ENCODE data around the gene CLIC4.

Gene CLIC4

GRCh38 chr1:24771574-24771973 lies 26.3 kb downstream of the CLIC4 start:
- no peak overlapping the region for H3K27ac ChIP-seq (ENCODE audit: low read length)
- no peaks in the 10 kb centered on the region for H3K27me3 ChIP-seq (ENCODE audit: low read depth, low read length)
- peaks cover 51% of the 10 kb centered on the region for H3K79me2 ChIP-seq (ENCODE audit: low read length)
- H3K4me2 ChIP-seq (ENCODE audit: low read length) = no peak overlapping the region
- peaks cover 33% of the 10 kb centered on the region for H3K4me1 ChIP-seq (ENCODE audit: low read length)
- H3K9me3 ChIP-seq (ENCODE audit: insufficient read depth, low read length) = no peaks in the 10 kb centered on the region
- peaks cover 3% of the 10 kb centered on the region; the same call in 1 of the 2 replicates for H4K20me1 ChIP-seq (ENCODE audit: insufficient read depth, low read length)
- H2AFZ ChIP-seq (ENCODE audit: low read depth, low read length) = no peak overlapping the region
- no peak for TF ChIP-seq CTCF (IDR thresholded peaks at IDR 0.05; ENCODE audit: low read depth, low read length)
- TF ChIP-seq EZH2phosphoT487 (IDR thresholded peaks at IDR 0.05; ENCODE audit: low read depth) = no peak
- no peak overlapping the region for H3K4me3 ChIP-seq (ENCODE audit: low read length)
- H3K36me3 ChIP-seq (replicated peaks; ENCODE audit: low read depth, low read length) = no peaks in the 10 kb centered on the region
- H3K9ac ChIP-seq (ENCODE audit: low read length) = no peak overlapping the region

GRCh38 chr1:24773618-24774017 lies 28.4 kb downstream of the CLIC4 start:
- Histone ChIP-seq H3K4me1 (ENCODE audit: low read length) (peaks cover 26% of the 10 kb centered on the region), H3K9me3 (ENCODE audit: insufficient read depth, low read length) (no peaks in the 10 kb centered on the region), H4K20me1 (ENCODE audit: insufficient read depth, low read length) (peaks cover 12% of the 10 kb centered on the region), H3K79me2 (ENCODE audit: low read length) (peaks cover 48% of the 10 kb centered on the region), H3K36me3 (replicated peaks; ENCODE audit: low read depth, low read length) (no peaks in the 10 kb centered on the region), H2AFZ (ENCODE audit: low read depth, low read length) (no peak overlapping the region), H3K9ac (ENCODE audit: low read length) (no peak overlapping the region), H3K4me2 (ENCODE audit: low read length) (no peak overlapping the region), H3K27me3 (ENCODE audit: low read depth, low read length) (no peaks in the 10 kb centered on the region), H3K27ac (ENCODE audit: low read length) (no peak overlapping the region), H3K4me3 (ENCODE audit: low read length) (no peak overlapping the region)
- TF ChIP-seq EZH2phosphoT487 (IDR thresholded peaks at IDR 0.05; ENCODE audit: low read depth) (no peak), CTCF (IDR thresholded peaks at IDR 0.05; ENCODE audit: low read depth, low read length) (no peak)

GRCh38 chr1:24775348-24775747 lies 30.1 kb downstream of the CLIC4 start:
- Histone ChIP-seq H3K27me3 (ENCODE audit: low read depth, low read length) (no peaks in the 10 kb centered on the region), H3K79me2 (ENCODE audit: low read length) (peaks cover 61% of the 10 kb centered on the region), H3K4me2 (ENCODE audit: low read length) (no peak overlapping the region), H3K4me1 (ENCODE audit: low read length) (peaks cover 9% of the 10 kb centered on the region), H3K27ac (ENCODE audit: low read length) (no peak overlapping the region), H3K4me3 (ENCODE audit: low read length) (no peak overlapping the region), H3K9ac (ENCODE audit: low read length) (no peak overlapping the region), H3K36me3 (replicated peaks; ENCODE audit: low read depth, low read length) (no peaks in the 10 kb centered on the region), H2AFZ (ENCODE audit: low read depth, low read length) (no peak overlapping the region), H4K20me1 (ENCODE audit: insufficient read depth, low read length) (peaks cover 24% of the 10 kb centered on the region), H3K9me3 (ENCODE audit: insufficient read depth, low read length) (no peaks in the 10 kb centered on the region)
- TF ChIP-seq EZH2phosphoT487 (IDR thresholded peaks at IDR 0.05; ENCODE audit: low read depth) (no peak), CTCF (IDR thresholded peaks at IDR 0.05; ENCODE audit: low read depth, low read length) (no peak)

GRCh38 chr1:24775916-24776315 lies 30.7 kb downstream of the CLIC4 start:
- Histone ChIP-seq H3K4me2 (ENCODE audit: low read length) (no peak overlapping the region), H3K9ac (ENCODE audit: low read length) (no peak overlapping the region)

More at GRCh38 chr1:24775916-24776315, 30.7 kb downstream of the CLIC4 start:
- H3K9me3 ChIP-seq (ENCODE audit: insufficient read depth, low read length) = no peaks in the 10 kb centered on the region
- H3K36me3 ChIP-seq (replicated peaks; ENCODE audit: low read depth, low read length) = no peaks in the 10 kb centered on the region
- peaks cover 61% of the 10 kb centered on the region for H3K79me2 ChIP-seq (ENCODE audit: low read length)
- H3K4me3 ChIP-seq (ENCODE audit: low read length) = no peak overlapping the region
- H3K4me1 ChIP-seq (ENCODE audit: low read length) = peaks cover 3% of the 10 kb centered on the region
- TF ChIP-seq EZH2phosphoT487 (IDR thresholded peaks at IDR 0.05; ENCODE audit: low read depth) (no peak), CTCF (IDR thresholded peaks at IDR 0.05; ENCODE audit: low read depth, low read length) (no peak)
- no peaks in the 10 kb centered on the region for H3K27me3 ChIP-seq (ENCODE audit: low read depth, low read length)
- H3K27ac ChIP-seq (ENCODE audit: low read length) = no peak overlapping the region
- H4K20me1 ChIP-seq (ENCODE audit: insufficient read depth, low read length) = peaks cover 28% of the 10 kb centered on the region
- H2AFZ ChIP-seq (ENCODE audit: low read depth, low read length) = no peak overlapping the region

All from OCI-LY3 (cell line).